DND-41 (cell line): ENCODE data around the gene AP5M1.

Source experiments
- ATAC-seq: fragments of 200-7000 bp; cut with Tn5 transposase; 3 replicates; pipeline ENCODE4 v1.9.1; 2021; ENCODE audit warnings: low read depth; ENCODE audit not compliant: insufficient read depth
- DNase-seq: peaks from one replicate; pipeline ENCODE4 v3.0.0-alpha.2; 2020
- H2AFZ ChIP-seq: 2 replicates; pipeline ENCODE4 v1.6.0; 2012; ENCODE audit warnings: low read depth, low read length
- H3K27ac ChIP-seq: 2 replicates; pipeline ENCODE4 v1.5.1; 2012; ENCODE audit warnings: low read length, inconsistent platforms
- H3K27me3 ChIP-seq: fragments of 200-600 bp; sonication (generic); 2 replicates; pipeline ENCODE4 v1.6.0; 2012; ENCODE audit warnings: low read length, mild to moderate bottlenecking, inconsistent platforms; ENCODE audit not compliant: insufficient read depth, poor library complexity
- H3K36me3 ChIP-seq: 2 replicates; pipeline ENCODE4 v1.5.1; 2012; ENCODE audit warnings: low read length, inconsistent platforms; ENCODE audit not compliant: insufficient read depth
- H3K4me1 ChIP-seq: 2 replicates; pipeline ENCODE4 v1.5.1; 2012; ENCODE audit warnings: mild to moderate bottlenecking, low read length; ENCODE audit not compliant: insufficient read depth
- H3K4me2 ChIP-seq: 2 replicates; pipeline ENCODE4 v1.6.0; 2012; ENCODE audit warnings: mild to moderate bottlenecking, moderate library complexity, low read length, inconsistent platforms; ENCODE audit not compliant: insufficient read depth
- H3K4me3 ChIP-seq, 2 experiments: fragments of 200-600 bp in 1 of 2; shearing (Covaris generic) in 1 of 2; 2 replicates each; pipeline ENCODE4 v1.5.1; 2012 to 2016; ENCODE audit warnings: inconsistent platforms in 2 of 2, low read length in 2 of 2, mild to moderate bottlenecking in 2 of 2, low read depth in 1 of 2, moderate library complexity in 1 of 2
- H3K79me2 ChIP-seq: 2 replicates; pipeline ENCODE4 v1.6.0; 2012; ENCODE audit warnings: low read length, inconsistent platforms; ENCODE audit not compliant: insufficient read depth
- H3K9ac ChIP-seq: 2 replicates; pipeline ENCODE4 v1.6.0; 2012; ENCODE audit warnings: low read depth, mild to moderate bottlenecking, inconsistent platforms, low read length, moderate library complexity
- H3K9me3 ChIP-seq: 2 replicates; pipeline ENCODE4 v1.5.1; 2012; ENCODE audit warnings: low read length, moderate library complexity, mild to moderate bottlenecking, inconsistent platforms; ENCODE audit not compliant: insufficient read depth, severe bottlenecking
- H4K20me1 ChIP-seq: 2 replicates; pipeline ENCODE4 v1.6.0; 2012; ENCODE audit warnings: low read length; ENCODE audit not compliant: insufficient read depth
- EZH2 ChIP-seq: IDR thresholded peaks from 3 replicates; pipeline ENCODE4 v1.6.1; 2012; ENCODE audit warnings: borderline replicate concordance, low read depth, mild to moderate bottlenecking, moderate library complexity, low read length, inconsistent platforms; ENCODE audit not compliant: severe bottlenecking
- TF ChIP-seq, protein P1 (sequence below): IDR thresholded peaks from 2 replicates; pipeline ENCODE4 v1.5.1; 2012; ENCODE audit warnings: borderline replicate concordance, low read length, moderate library complexity, mild to moderate bottlenecking; ENCODE audit not compliant: poor library complexity, severe bottlenecking; ENCODE audit errors: extremely low read depth

The AP5M1 gene

GRCh38 chr14:57345106-57345505, 76.3 kb downstream of the AP5M1 start:
- no peak overlapping the region for H2AFZ ChIP-seq
- H3K4me1 ChIP-seq = no peaks in the 10 kb centered on the region
- no peaks in the 10 kb centered on the region for H3K36me3 ChIP-seq
- H3K9ac ChIP-seq = no peak overlapping the region
- H3K4me2 ChIP-seq = no peak overlapping the region
- ATAC-seq (no peak), DNase-seq (no peak)
- TF ChIP-seq, protein P1, sequence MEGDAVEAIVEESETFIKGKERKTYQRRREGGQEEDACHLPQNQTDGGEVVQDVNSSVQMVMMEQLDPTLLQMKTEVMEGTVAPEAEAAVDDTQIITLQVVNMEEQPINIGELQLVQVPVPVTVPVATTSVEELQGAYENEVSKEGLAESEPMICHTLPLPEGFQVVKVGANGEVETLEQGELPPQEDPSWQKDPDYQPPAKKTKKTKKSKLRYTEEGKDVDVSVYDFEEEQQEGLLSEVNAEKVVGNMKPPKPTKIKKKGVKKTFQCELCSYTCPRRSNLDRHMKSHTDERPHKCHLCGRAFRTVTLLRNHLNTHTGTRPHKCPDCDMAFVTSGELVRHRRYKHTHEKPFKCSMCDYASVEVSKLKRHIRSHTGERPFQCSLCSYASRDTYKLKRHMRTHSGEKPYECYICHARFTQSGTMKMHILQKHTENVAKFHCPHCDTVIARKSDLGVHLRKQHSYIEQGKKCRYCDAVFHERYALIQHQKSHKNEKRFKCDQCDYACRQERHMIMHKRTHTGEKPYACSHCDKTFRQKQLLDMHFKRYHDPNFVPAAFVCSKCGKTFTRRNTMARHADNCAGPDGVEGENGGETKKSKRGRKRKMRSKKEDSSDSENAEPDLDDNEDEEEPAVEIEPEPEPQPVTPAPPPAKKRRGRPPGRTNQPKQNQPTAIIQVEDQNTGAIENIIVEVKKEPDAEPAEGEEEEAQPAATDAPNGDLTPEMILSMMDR = no peak
- H4K20me1 ChIP-seq = no peaks in the 10 kb centered on the region
- no peak overlapping the region for H3K4me3 ChIP-seq
- H3K79me2 ChIP-seq = no peaks in the 10 kb centered on the region
- no peak overlapping the region for H3K27ac ChIP-seq
- no peaks in the 10 kb centered on the region for H3K9me3 ChIP-seq
- peaks cover 13% of the 10 kb centered on the region for H3K27me3 ChIP-seq

DNA sequence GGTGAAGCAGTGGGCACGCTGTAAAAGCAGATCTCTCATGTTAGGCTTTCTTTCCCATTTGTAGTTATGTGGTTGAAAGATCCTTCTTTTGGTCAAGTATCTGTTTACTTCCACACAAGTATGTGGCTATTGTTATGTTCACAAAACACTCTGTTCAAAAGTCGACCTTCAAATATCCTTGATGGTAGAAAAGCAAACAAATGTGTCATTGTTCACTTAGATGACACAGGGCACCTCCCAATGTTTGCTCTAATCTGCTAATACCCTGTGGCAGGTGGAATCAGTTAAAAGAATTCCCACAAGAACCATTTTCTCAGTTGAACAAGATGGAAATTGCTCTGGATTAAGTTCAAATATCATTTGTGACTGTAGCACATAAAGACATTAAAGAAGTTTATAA, 78.0 kb downstream of the AP5M1 start:
- peaks cover 13% of the 10 kb centered on the region for H3K27me3 ChIP-seq
- H3K27ac ChIP-seq = no peak overlapping the region
- H3K79me2 ChIP-seq = no peaks in the 10 kb centered on the region
- no peak overlapping the region for H3K4me3 ChIP-seq
- H3K9ac ChIP-seq = no peak overlapping the region
- TF ChIP-seq, protein P1 = no peak
- no peak for TF ChIP-seq EZH2
- no peak overlapping the region for H2AFZ ChIP-seq
- ATAC-seq (no peak), DNase-seq (no peak)
- H3K4me2 ChIP-seq = no peak overlapping the region
- H3K9me3 ChIP-seq = no peaks in the 10 kb centered on the region
- H4K20me1 ChIP-seq = no peaks in the 10 kb centered on the region
- H3K36me3 ChIP-seq = no peaks in the 10 kb centered on the region
- H3K4me1 ChIP-seq = no peaks in the 10 kb centered on the region
